Effector memory CD8-positive, alpha-beta T cell (primary cell): ENCODE measurements around the gene POLR2J.
"Not testable (repeated sequence)": the region's sequence is repeated elsewhere in the genome, so short reads cannot be mapped to it uniquely, and the experiment has no call there.

Experiments used
- ATAC-seq: fragments of 150-1000 bp; cut with Tn5 transposase; replicated peaks from 2 replicates; pipeline ENCODE4 v1.10.0; 2021; ENCODE audit warnings: mild to moderate bottlenecking, moderate library complexity
- DNase-seq, 3 experiments: peaks; one replicate each; pipeline ENCODE4 v3.0.0; 2021
- H3K27ac Mint-ChIP-seq, 2 donors: one replicate each; pipeline ENCODE4 v1.8.0; 2022; ENCODE audit warnings: mild to moderate bottlenecking in 2 of 2, mixed read lengths in 2 of 2, moderate library complexity in 2 of 2
- H3K27me3 Mint-ChIP-seq, 2 donors: one replicate each; pipeline ENCODE4 v1.8.0; 2022; ENCODE audit warnings: mixed read lengths in 2 of 2
- H3K36me3 Mint-ChIP-seq: one replicate; pipeline ENCODE4 v1.8.0; 2022; ENCODE audit warnings: mild to moderate bottlenecking, moderate library complexity, mixed read lengths; ENCODE audit not compliant: insufficient read depth
- H3K4me1 Mint-ChIP-seq, 2 donors: one replicate each; pipeline ENCODE4 v1.8.0; 2022; ENCODE audit warnings: low read depth in 2 of 2, mixed read lengths in 2 of 2
- H3K4me3 Mint-ChIP-seq, 2 donors: one replicate each; pipeline ENCODE4 v1.8.0; 2022; ENCODE audit warnings: mild to moderate bottlenecking in 2 of 2, mixed read lengths in 2 of 2, moderate library complexity in 2 of 2
- H3K9me3 Mint-ChIP-seq, 2 donors: one replicate each; pipeline ENCODE4 v1.8.0; 2022; ENCODE audit warnings: mixed read lengths in 2 of 2
- total RNA-seq, 9 experiments: gene quantifications; one replicate each; lab custom pipeline; 2026; lab: John Stamatoyannopoulos, UW

The POLR2J gene
- 11.4 to 28.1 (median 20.6) reads per million in 9 experiments for total RNA-seq

GRCh38 chr7:102478314-102479208, at the start of gene POLR2J:
TSS of gene POLR2J (minus strand) at chr7:102478922. CDS start at chr7:102478860, 62 bp downstream.
- ATAC-seq (peak; percentile 90), DNase-seq (peak; percentile 68 to 95 (median 77))
- H3K9me3 Mint-ChIP-seq, H3K36me3 Mint-ChIP-seq, H3K27me3 Mint-ChIP-seq, H3K4me1 Mint-ChIP-seq: not testable (repeated sequence)
- Mint-ChIP-seq H3K27ac (peak within 1 kb of the TSS; percentile 73), H3K4me3 (peak within 1 kb of the TSS; percentile 79 to 82)

GRCh38 chr7:102527822-102528793, 49.4 kb upstream of the POLR2J start:
- not testable (repeated sequence) for H3K4me1 Mint-ChIP-seq, H3K27me3 Mint-ChIP-seq, H3K9me3 Mint-ChIP-seq, H3K4me3 Mint-ChIP-seq, H3K36me3 Mint-ChIP-seq, DNase-seq, H3K27ac Mint-ChIP-seq, ATAC-seq

GRCh38 chr7:102527182-102527581, 48.5 kb upstream of the POLR2J start:
- not testable (repeated sequence) for ATAC-seq, H3K9me3 Mint-ChIP-seq, DNase-seq, H3K27ac Mint-ChIP-seq, H3K4me3 Mint-ChIP-seq, H3K36me3 Mint-ChIP-seq, H3K27me3 Mint-ChIP-seq, H3K4me1 Mint-ChIP-seq

- DNase-seq, H3K9me3 Mint-ChIP-seq, H3K27me3 Mint-ChIP-seq, H3K36me3 Mint-ChIP-seq, H3K4me3 Mint-ChIP-seq, ATAC-seq, H3K4me1 Mint-ChIP-seq, H3K27ac Mint-ChIP-seq: not testable (repeated sequence)
Measured at GRCh38 chr7:102524803-102525202, 46.1 kb upstream of the POLR2J start.

GRCh38 chr7:102520797-102521196, 42.1 kb upstream of the POLR2J start:
- not testable (repeated sequence) for H3K9me3 Mint-ChIP-seq, H3K27me3 Mint-ChIP-seq, H3K4me1 Mint-ChIP-seq, H3K27ac Mint-ChIP-seq, H3K4me3 Mint-ChIP-seq, H3K36me3 Mint-ChIP-seq, DNase-seq, ATAC-seq

- not testable (repeated sequence) for H3K36me3 Mint-ChIP-seq, DNase-seq, H3K27ac Mint-ChIP-seq, H3K9me3 Mint-ChIP-seq, H3K4me1 Mint-ChIP-seq, H3K27me3 Mint-ChIP-seq
- peak within 1 kb of the TSS; percentile 45 to 48 for H3K4me3 Mint-ChIP-seq
- ATAC-seq: peak; percentile 97
Measured at GRCh38 chr7:102517550-102518147, 38.9 kb upstream of the POLR2J start, which contains the start of gene RASA4B. TSS of gene RASA4B (minus strand) at chr7:102517777. CDS start at chr7:102517710, 67 bp downstream.

- not testable (repeated sequence) for H3K4me1 Mint-ChIP-seq, H3K9me3 Mint-ChIP-seq, H3K36me3 Mint-ChIP-seq, DNase-seq, H3K4me3 Mint-ChIP-seq, ATAC-seq, H3K27ac Mint-ChIP-seq, H3K27me3 Mint-ChIP-seq
Measured at GRCh38 chr7:102516951-102517350, 38.2 kb upstream of the POLR2J start.

GRCh38 chr7:102515889-102516288, 37.2 kb upstream of the POLR2J start:
- not testable (repeated sequence) for H3K36me3 Mint-ChIP-seq, ATAC-seq, H3K27ac Mint-ChIP-seq, H3K4me1 Mint-ChIP-seq, H3K4me3 Mint-ChIP-seq, DNase-seq, H3K27me3 Mint-ChIP-seq, H3K9me3 Mint-ChIP-seq

GRCh38 chr7:102514881-102515721, 36.4 kb upstream of the POLR2J start:
- not testable (repeated sequence) for H3K27ac Mint-ChIP-seq, H3K36me3 Mint-ChIP-seq, H3K4me3 Mint-ChIP-seq, DNase-seq, H3K27me3 Mint-ChIP-seq, ATAC-seq, H3K4me1 Mint-ChIP-seq, H3K9me3 Mint-ChIP-seq

- H3K27me3 Mint-ChIP-seq, H3K4me1 Mint-ChIP-seq, H3K27ac Mint-ChIP-seq, ATAC-seq, H3K9me3 Mint-ChIP-seq, DNase-seq, H3K36me3 Mint-ChIP-seq: not testable (repeated sequence)
- H3K4me3 Mint-ChIP-seq: peak overlapping the region; percentile 6 to 35
Measured at GRCh38 chr7:102512642-102513221, 34.0 kb upstream of the POLR2J start.

- H3K36me3 Mint-ChIP-seq, H3K27me3 Mint-ChIP-seq, H3K9me3 Mint-ChIP-seq, H3K4me1 Mint-ChIP-seq, H3K27ac Mint-ChIP-seq, DNase-seq: not testable (repeated sequence)
- H3K4me3 Mint-ChIP-seq: peak overlapping the region; percentile 6 to 35
- ATAC-seq: peak; percentile 71
Measured at GRCh38 chr7:102511860-102512522, 33.3 kb upstream of the POLR2J start.

GRCh38 chr7:102510575-102510974, 31.9 kb upstream of the POLR2J start:
- not testable (repeated sequence) for H3K36me3 Mint-ChIP-seq, H3K27ac Mint-ChIP-seq

More at GRCh38 chr7:102510575-102510974, 31.9 kb upstream of the POLR2J start:
- not testable (repeated sequence) for H3K9me3 Mint-ChIP-seq, ATAC-seq, H3K4me1 Mint-ChIP-seq, DNase-seq, H3K27me3 Mint-ChIP-seq, H3K4me3 Mint-ChIP-seq
